Vagina (tissue), 2 donors: Measurements from ENCODE around the gene HLA-F. TPM values are rescaled to one million over a fixed set of nuclear protein-coding genes. Genes with fewer than 3 reads are reported as not detected.
A peak's percentile ranks its signal among the peaks of the same experiment; 100 is the strongest.

Experiments
- DNase-seq, 2 donors: peaks; one replicate each; pipeline ENCODE4 v3.0.0-alpha.2; 2017; ENCODE audit errors: extremely low spot score in 2 of 2
- H3K27ac ChIP-seq: fragments of 200-600 bp; sonication (generic); one replicate; pipeline ENCODE4 v1.5.1; 2019
- H3K27me3 ChIP-seq: fragments of 200-600 bp; sonication (generic); one replicate; pipeline ENCODE4 v1.5.1; 2019
- H3K36me3 ChIP-seq, 2 donors: fragments of 200-600 bp; sonication (generic); one replicate each; pipeline ENCODE4 v1.5.1; 2017 to 2019
- H3K4me1 ChIP-seq: fragments of 200-600 bp; sonication (generic); one replicate; pipeline ENCODE4 v1.5.1; 2019
- H3K4me3 ChIP-seq, 2 donors: fragments of 200-600 bp; sonication (generic); 1 replicate in 1 of 2; 2 replicates in 1 of 2; pipeline ENCODE4 v1.5.1; 2016 to 2019
- H3K9me3 ChIP-seq: fragments of 200-600 bp; sonication (generic); one replicate; pipeline ENCODE4 v1.5.1; 2019
- POLR2A ChIP-seq, 2 donors: fragments of 450-650 bp; IDR thresholded peaks; one replicate each; pipeline ENCODE4 v1.6.1; 2017; ENCODE audit warnings: antibody characterized with exemption in 2 of 2, mild to moderate bottlenecking in 2 of 2, moderate library complexity in 2 of 2
- POLR2AphosphoS5 ChIP-seq, 2 donors: sonication (generic); formaldehyde crosslinking; IDR thresholded peaks; one replicate each; pipeline ENCODE4 v1.9.0; 2017; ENCODE audit warnings: antibody characterized with exemption in 2 of 2, mild to moderate bottlenecking in 2 of 2, low read depth in 1 of 2; ENCODE audit not compliant: insufficient read depth in 1 of 2
- intact Hi-C: fragments of 100-400 bp; cut with DNase I; formaldehyde crosslinking; loops from one replicate; pipeline ENCODE4 v1.15.1; 2023
- total RNA-seq: library from RNA; depleted of rRNA; stranded (reverse); fragments of >200 nt; gene quantifications from one replicate; pipeline ENCODE4 v1.2.3, GENCODE V29; 2016
- TF ChIP-seq, protein P1 (sequence below), 3 experiments: fragments of 450-650 bp in 2 of 3; fragments of 200-600 bp in 1 of 3; sonication (generic) in 1 of 3; IDR thresholded peaks; one replicate each; pipeline ENCODE4 v1.5.1; 2017 to 2019; ENCODE audit warnings: antibody characterized with exemption in 3 of 3, mild to moderate bottlenecking in 2 of 3, moderate library complexity in 2 of 3

Gene HLA-F
- total RNA-seq, 1 donor from 2014 or later = 133 TPM

DNA sequence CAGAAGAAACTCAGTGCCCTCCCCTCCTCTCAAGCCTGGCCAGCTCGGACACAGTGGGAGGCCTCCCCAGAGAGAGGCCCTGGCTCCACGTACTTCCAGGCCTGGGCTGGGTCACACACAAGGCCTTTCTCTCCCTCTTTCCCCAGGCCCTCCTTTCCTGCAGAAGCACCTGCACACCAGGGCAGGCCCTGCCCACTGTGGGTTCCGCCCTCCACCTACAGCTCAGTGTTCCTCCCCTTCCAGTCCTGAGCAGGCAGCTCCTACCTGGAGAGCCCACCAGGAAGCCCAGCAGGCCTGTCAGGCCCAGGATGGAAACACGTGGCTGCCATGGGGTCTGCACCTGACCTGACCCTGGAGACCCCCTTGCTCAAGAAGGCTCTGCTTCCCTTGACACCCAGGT, 18.9 kb downstream of the HLA-F start:
- no peaks in the 10 kb centered on the region for H3K9me3 ChIP-seq
- H3K4me1 ChIP-seq = no peaks in the 10 kb centered on the region
- intact Hi-C loops = no loop called here

DNA sequence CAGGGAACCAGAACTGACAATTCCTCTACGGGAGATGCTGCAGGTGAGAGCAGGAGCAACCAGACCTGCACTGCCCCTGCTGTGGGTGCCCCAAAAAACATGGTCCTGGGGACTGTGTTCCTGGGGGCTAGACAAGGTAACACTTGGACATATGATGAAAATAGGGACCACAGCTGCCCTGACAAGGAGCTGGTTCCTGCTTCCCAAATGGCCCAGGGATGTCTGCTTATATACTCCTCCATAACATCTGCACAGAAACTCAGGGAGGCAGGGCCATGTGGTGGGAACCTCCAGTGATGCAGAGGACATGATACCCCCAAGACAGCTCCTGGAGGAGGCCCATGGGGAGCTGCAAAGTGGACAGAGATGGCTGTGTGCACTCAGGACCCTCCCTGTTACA, 19.8 kb downstream of the HLA-F start:
- DNase-seq = peak in 1 of 2 donors; percentile 80
- Histone ChIP-seq H3K27ac (no peak overlapping the region), H3K4me3 (no peak overlapping the region), H3K9me3 (no peaks in the 10 kb centered on the region), H3K27me3 (no peaks in the 10 kb centered on the region), H3K4me1 (peaks cover 8% of the 10 kb centered on the region), H3K36me3 (peaks cover 0 to 4% of the 10 kb centered on the region in 2 donors)
- no peak for TF ChIP-seq POLR2AphosphoS5 (IDR thresholded peaks at IDR 0.05; ENCODE audit: insufficient read depth in 1 of 2, low read depth in 1 of 2)
- no peak for TF ChIP-seq POLR2A (IDR thresholded peaks at IDR 0.05)
- TF ChIP-seq, protein P1, sequence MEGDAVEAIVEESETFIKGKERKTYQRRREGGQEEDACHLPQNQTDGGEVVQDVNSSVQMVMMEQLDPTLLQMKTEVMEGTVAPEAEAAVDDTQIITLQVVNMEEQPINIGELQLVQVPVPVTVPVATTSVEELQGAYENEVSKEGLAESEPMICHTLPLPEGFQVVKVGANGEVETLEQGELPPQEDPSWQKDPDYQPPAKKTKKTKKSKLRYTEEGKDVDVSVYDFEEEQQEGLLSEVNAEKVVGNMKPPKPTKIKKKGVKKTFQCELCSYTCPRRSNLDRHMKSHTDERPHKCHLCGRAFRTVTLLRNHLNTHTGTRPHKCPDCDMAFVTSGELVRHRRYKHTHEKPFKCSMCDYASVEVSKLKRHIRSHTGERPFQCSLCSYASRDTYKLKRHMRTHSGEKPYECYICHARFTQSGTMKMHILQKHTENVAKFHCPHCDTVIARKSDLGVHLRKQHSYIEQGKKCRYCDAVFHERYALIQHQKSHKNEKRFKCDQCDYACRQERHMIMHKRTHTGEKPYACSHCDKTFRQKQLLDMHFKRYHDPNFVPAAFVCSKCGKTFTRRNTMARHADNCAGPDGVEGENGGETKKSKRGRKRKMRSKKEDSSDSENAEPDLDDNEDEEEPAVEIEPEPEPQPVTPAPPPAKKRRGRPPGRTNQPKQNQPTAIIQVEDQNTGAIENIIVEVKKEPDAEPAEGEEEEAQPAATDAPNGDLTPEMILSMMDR (IDR thresholded peaks at IDR 0.05) = no peak
- intact Hi-C loops = no loop called here

More for the DNA sequence above, 18.9 kb downstream of the HLA-F start:
- Histone ChIP-seq H3K36me3 (peaks cover 0 to 4% of the 10 kb centered on the region in 2 donors), H3K27ac (no peak overlapping the region), H3K27me3 (no peaks in the 10 kb centered on the region), H3K4me3 (no peak overlapping the region)
- peak in 1 of 2 donors; percentile 70 for DNase-seq
- TF ChIP-seq, protein P1 (IDR thresholded peaks at IDR 0.05) = no peak
- TF ChIP-seq POLR2A (IDR thresholded peaks at IDR 0.05) = no peak
- TF ChIP-seq POLR2AphosphoS5 (IDR thresholded peaks at IDR 0.05; ENCODE audit: insufficient read depth in 1 of 2, low read depth in 1 of 2) = no peak

DNA sequence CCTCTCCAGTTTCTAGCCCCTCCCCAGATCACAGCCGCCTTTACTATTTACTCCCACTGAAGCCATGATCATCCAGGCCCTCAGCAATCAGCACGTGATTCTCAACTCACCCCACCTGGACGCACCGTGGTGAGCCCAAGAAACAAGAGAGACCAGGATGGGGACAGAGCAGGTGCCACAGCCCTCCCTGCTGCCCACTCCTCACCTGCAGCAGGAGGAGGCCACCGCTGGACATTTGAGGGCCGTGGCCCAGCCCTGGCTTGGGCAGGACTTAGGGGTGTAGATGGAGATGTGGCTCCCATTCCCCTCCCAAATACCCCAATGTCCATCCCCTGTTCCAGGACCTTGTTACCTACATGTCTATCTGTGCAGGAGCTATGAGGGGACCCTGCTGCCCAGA, 20.3 kb downstream of the HLA-F start:
- H3K27ac ChIP-seq = no peak overlapping the region
- peaks cover 13% of the 10 kb centered on the region for H3K4me1 ChIP-seq
- TF ChIP-seq POLR2A (IDR thresholded peaks at IDR 0.05) (no peak), POLR2AphosphoS5 (IDR thresholded peaks at IDR 0.05; ENCODE audit: insufficient read depth in 1 of 2, low read depth in 1 of 2) (no peak)
- TF ChIP-seq, protein P1 (IDR thresholded peaks at IDR 0.05) = no peak
- DNase-seq = peak in 1 of 2 donors; percentile 79
- peaks cover 0 to 4% of the 10 kb centered on the region in 2 donors for H3K36me3 ChIP-seq
- H3K27me3 ChIP-seq = no peaks in the 10 kb centered on the region
- intact Hi-C loops = no loop called here
- no peak overlapping the region for H3K4me3 ChIP-seq
- H3K9me3 ChIP-seq = no peaks in the 10 kb centered on the region

DNA sequence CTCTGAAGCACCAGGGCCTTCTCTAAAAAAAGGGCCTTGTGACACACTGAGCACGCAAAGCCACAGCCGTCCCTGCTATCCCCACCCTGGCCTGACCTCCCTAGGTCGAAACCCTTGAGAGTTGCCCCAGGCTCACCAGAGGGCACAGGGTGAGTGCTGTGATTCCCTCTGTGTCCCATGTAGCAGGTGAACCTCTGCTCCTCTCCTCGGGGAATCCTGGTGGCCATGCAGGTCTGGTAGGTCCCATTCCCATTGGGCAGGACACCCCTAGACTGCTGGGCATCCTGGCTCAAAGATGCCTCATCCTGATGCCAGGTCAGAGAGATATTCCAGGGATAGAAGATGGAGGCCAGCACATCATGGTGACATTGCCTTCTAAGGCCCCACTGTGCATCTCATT, 20.9 kb downstream of the HLA-F start:
- no peak for DNase-seq
- no peak overlapping the region for H3K27ac ChIP-seq
- H3K36me3 ChIP-seq = peaks cover 0 to 4% of the 10 kb centered on the region in 2 donors
- H3K9me3 ChIP-seq = no peaks in the 10 kb centered on the region
- no peak overlapping the region for H3K4me3 ChIP-seq
- H3K4me1 ChIP-seq = peaks cover 14% of the 10 kb centered on the region
- intact Hi-C loops = no loop called here
- no peaks in the 10 kb centered on the region for H3K27me3 ChIP-seq
- TF ChIP-seq, protein P1 (IDR thresholded peaks at IDR 0.05) = no peak
- TF ChIP-seq POLR2AphosphoS5 (IDR thresholded peaks at IDR 0.05; ENCODE audit: insufficient read depth in 1 of 2, low read depth in 1 of 2) (no peak), POLR2A (IDR thresholded peaks at IDR 0.05) (no peak)

DNA sequence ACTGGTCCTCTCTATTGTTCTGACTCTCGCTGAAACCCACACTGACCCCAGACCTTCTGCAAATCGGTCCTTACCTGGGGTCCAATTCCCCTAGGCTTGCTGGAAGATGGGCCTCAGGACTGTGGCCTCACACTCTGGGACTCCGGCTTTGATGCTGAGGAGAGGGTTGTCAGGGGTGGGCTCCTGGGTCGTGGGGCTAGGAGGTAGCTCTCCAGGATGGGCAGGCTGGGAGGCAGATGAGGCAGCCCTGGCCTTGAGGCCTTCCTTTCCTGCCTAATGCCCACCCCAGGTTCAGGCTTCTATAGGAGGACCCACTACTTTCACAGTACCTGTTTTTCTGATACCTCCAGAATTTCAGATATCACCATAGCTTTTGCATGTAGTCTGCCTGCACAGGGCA, 21.4 kb downstream of the HLA-F start:
- no peak overlapping the region for H3K27ac ChIP-seq
- intact Hi-C loops = no loop called here
- no peak overlapping the region for H3K4me3 ChIP-seq
- no peaks in the 10 kb centered on the region for H3K27me3 ChIP-seq
- peaks cover 18% of the 10 kb centered on the region for H3K4me1 ChIP-seq
- H3K36me3 ChIP-seq = peaks cover 0 to 4% of the 10 kb centered on the region in 2 donors
- no peak for DNase-seq
- no peaks in the 10 kb centered on the region for H3K9me3 ChIP-seq
- TF ChIP-seq POLR2AphosphoS5 (IDR thresholded peaks at IDR 0.05; ENCODE audit: insufficient read depth in 1 of 2, low read depth in 1 of 2) = no peak
- no peak for TF ChIP-seq POLR2A (IDR thresholded peaks at IDR 0.05)
- TF ChIP-seq, protein P1 (IDR thresholded peaks at IDR 0.05) = no peak
